ENCODE results near the gene AHSG. TPM values are rescaled to one million over a fixed set of nuclear protein-coding genes. Genes with fewer than 3 reads are reported as not detected.

The AHSG gene
- not detected in 2 replicates for total RNA-seq

GRCh38 chr3:186612721-186613636, at the start of gene AHSG:
Gene AHSG, plus strand, starts transcription at chr3:186613060. Its CDS starts 82 bp downstream, at chr3:186613142.

GRCh38 chr3:186567072-186567921, 45.6 kb upstream of the AHSG start, which contains the start of gene TBCCD1:
Gene TBCCD1, minus strand, starts transcription at chr3:186567339. Its CDS starts 3,010 bp downstream, at chr3:186564329.

GRCh38 chr3:186570096-186570940, 42.5 kb upstream of the AHSG start, which contains the start of gene DNAJB11:
Gene DNAJB11, plus strand, starts transcription at chr3:186570720. Its CDS starts 178 bp downstream, at chr3:186570898.

GRCh38 chr3:186639778-186640472, 27.1 kb downstream of the AHSG start, which contains the start of gene FETUB:
Gene FETUB, plus strand, starts transcription at chr3:186640399. Its CDS starts 62 bp downstream, at chr3:186640461.

GRCh38 chr3:186665625-186666188, 52.8 kb downstream of the AHSG start, which contains the start of gene HRG:
Gene HRG, plus strand, starts transcription at chr3:186666014. Its CDS starts 18 bp downstream, at chr3:186666032.

Other genes starting within 250 kb of the AHSG start
- gene CRYGS, start 68.7 kb upstream of the AHSG start, total RNA-seq = 0.56 and 0.77 TPM in 2 replicates
- 16.6 and 21.5 TPM in 2 replicates for gene TBCCD1, start 45.7 kb upstream of the AHSG start, total RNA-seq
- gene DNAJB11, start 42.3 kb upstream of the AHSG start, total RNA-seq = 76.7 and 117 TPM in 2 replicates
- not detected in 2 replicates for gene FETUB, start 27.3 kb downstream of the AHSG start, total RNA-seq
- not detected in 2 replicates for gene HRG, start 53.0 kb downstream of the AHSG start, total RNA-seq
- not detected in 2 replicates for gene KNG1, start 104.3 kb downstream of the AHSG start, total RNA-seq
- 847 and 2,167 TPM in 2 replicates for gene EIF4A2, start 170.5 kb downstream of the AHSG start, total RNA-seq
- 20.9 and 53.3 TPM in 2 replicates for gene RFC4, start 193.4 kb downstream of the AHSG start, total RNA-seq
- not detected in 2 replicates for gene ADIPOQ, start 229.7 kb downstream of the AHSG start, total RNA-seq

Data from regular cardiac myocyte (primary cell).